OCI-LY7 (cell line): Measurements from ENCODE around the gene RHBDF1. TPM values are rescaled to one million over a fixed set of nuclear protein-coding genes. Genes with fewer than 3 reads are reported as not detected.

Experiments used
- BruUV-seq: library from RNA; stranded (reverse); fragments of 400-500 nt; replicated peaks from 2 replicates; lab custom pipeline; 2021; lab: Mats Ljungman, UMichigan
- CTCF ChIA-PET: fragments of 300-600 bp; sonication (Branson Sonifier 250); formaldehyde crosslinking; loops from one replicate; lab custom pipeline; 2022; ENCODE audit warnings: antibody characterized with exemption; ENCODE audit not compliant: unreplicated experiment; lab: Charles Lee
- POLR2A ChIA-PET: fragments of 300-600 bp; sonication (Branson Sonifier 250); formaldehyde crosslinking; loops from one replicate; lab custom pipeline; 2022; ENCODE audit warnings: antibody characterized with exemption; lab: Charles Lee
- DNase-seq: peaks from one replicate; pipeline ENCODE4 v3.0.0-alpha.2; 2015; ENCODE audit warnings: low spot score
- H2AFZ ChIP-seq: fragments of 200-600 bp; sonication (generic), shearing (Covaris generic); 2 replicates; pipeline ENCODE4 v1.6.1; 2014; ENCODE audit warnings: mild to moderate bottlenecking, antibody characterized with exemption, low read length, moderate library complexity
- H3K27ac ChIP-seq: fragments of 200-600 bp; sonication (generic); 2 replicates; pipeline ENCODE4 v1.5.1; 2014; ENCODE audit warnings: mixed run types, low read depth, mild to moderate bottlenecking, moderate library complexity, low read length, inconsistent platforms; ENCODE audit not compliant: poor library complexity, severe bottlenecking
- H3K36me3 ChIP-seq: fragments of 200-600 bp; sonication (generic); 2 replicates; pipeline ENCODE4 v1.6.1; 2014; ENCODE audit warnings: mild to moderate bottlenecking, antibody characterized with exemption, low read length, moderate library complexity, mixed read lengths; ENCODE audit not compliant: insufficient read depth
- H3K4me1 ChIP-seq: fragments of 200-600 bp; sonication (generic); 2 replicates; pipeline ENCODE4 v1.5.1; 2014; ENCODE audit warnings: mild to moderate bottlenecking, low read length; ENCODE audit not compliant: insufficient read depth, poor library complexity, severe bottlenecking
- H3K4me2 ChIP-seq: fragments of 200-600 bp; sonication (generic); 2 replicates; pipeline ENCODE4 v1.6.1; 2014; ENCODE audit warnings: mild to moderate bottlenecking, low read length
- H3K4me3 ChIP-seq: fragments of 200-600 bp; sonication (generic); 2 replicates; pipeline ENCODE4 v1.5.1; 2014; ENCODE audit warnings: mild to moderate bottlenecking, low read depth, low read length; ENCODE audit not compliant: poor library complexity, severe bottlenecking
- H3K79me2 ChIP-seq: fragments of 200-600 bp; sonication (generic); 2 replicates; pipeline ENCODE4 v1.6.1; 2016; ENCODE audit warnings: low read depth, mild to moderate bottlenecking, low read length, moderate library complexity, mixed read lengths; ENCODE audit not compliant: insufficient read depth
- H3K9me2 ChIP-seq: fragments of 200-600 bp; sonication (generic); 2 replicates; pipeline ENCODE4 v1.6.1; 2016; ENCODE audit warnings: mild to moderate bottlenecking, low read length, mixed read lengths; ENCODE audit not compliant: insufficient read depth
- H3K9me3 ChIP-seq: fragments of 200-600 bp; sonication (generic); 2 replicates; pipeline ENCODE4 v1.6.1; 2014; ENCODE audit warnings: mild to moderate bottlenecking, mixed run types, low read length, mixed read lengths
- H4K20me1 ChIP-seq: fragments of 200-600 bp; sonication (generic); 2 replicates; pipeline ENCODE4 v1.6.1; 2014; ENCODE audit warnings: mild to moderate bottlenecking, antibody characterized with exemption, low read length, moderate library complexity, mixed read lengths; ENCODE audit not compliant: insufficient read depth
- EZH2phosphoT487 ChIP-seq: fragments of 200-600 bp; sonication (generic); IDR thresholded peaks from 2 replicates; pipeline ENCODE4 v1.6.1; 2018; ENCODE audit warnings: low read depth, borderline replicate concordance, mild to moderate bottlenecking, mixed run types, antibody characterized with exemption, low read length, moderate library complexity, mixed read lengths
- intact Hi-C: fragments of 100-400 bp; cut with micrococcal nuclease; formaldehyde crosslinking; loops from one replicate; pipeline ENCODE4 v1.10.0; 2022; ENCODE audit not compliant: unreplicated experiment
- total RNA-seq, 2 experiments: library from RNA; depleted of rRNA in 1 of 2; stranded (reverse); fragments of >200 nt in 1 of 2; shearing (Covaris generic) in 1 of 2; gene quantifications; 2 replicates each; pipeline ENCODE4 v1.2.3, GENCODE V29; 2014 to 2022
- TF ChIP-seq, protein P1 (sequence below): fragments of 200-600 bp; sonication (generic); conservative IDR thresholded peaks from 2 replicates; pipeline ENCODE4 v1.5.1; 2014; ENCODE audit warnings: mild to moderate bottlenecking, antibody characterized with exemption, low read length, moderate library complexity, mixed read lengths

The RHBDF1 gene
- total RNA-seq, 2 experiments from 2014 or later, result 0.13 to 0.68 TPM

DNA sequence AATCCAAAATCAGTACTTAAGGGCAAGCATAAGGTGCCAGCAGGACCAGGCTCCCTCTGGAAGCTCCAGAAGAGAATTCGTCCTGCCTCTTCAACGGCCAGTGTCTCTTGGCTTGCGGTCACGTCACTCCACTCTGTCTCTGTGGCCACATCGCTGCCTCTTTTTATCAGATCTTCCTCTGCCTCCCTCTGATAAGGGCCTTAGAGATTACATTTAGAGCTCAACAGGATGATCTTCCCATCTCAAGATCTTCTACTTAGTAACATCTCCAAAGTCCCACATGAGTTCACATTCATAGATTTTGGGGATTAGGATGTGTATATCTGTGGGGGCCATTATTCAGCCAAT lies 22.5 kb upstream of the RHBDF1 start:
- Histone ChIP-seq H2AFZ (no peak overlapping the region), H3K4me1 (no peaks in the 10 kb centered on the region), H3K36me3 (peaks cover 29% of the 10 kb centered on the region), H3K79me2 (no peaks in the 10 kb centered on the region), H3K4me3 (no peak overlapping the region), H4K20me1 (no peaks in the 10 kb centered on the region), H3K9me3 (no peaks in the 10 kb centered on the region), H3K9me2 (no peaks in the 10 kb centered on the region), H3K27ac (no peak overlapping the region), H3K4me2 (no peak overlapping the region)
- POLR2A ChIA-PET, result no interaction called here
- intact Hi-C loops, result no loop called here
- no TSS peak for BruUV-seq
- no peak for DNase-seq
- CTCF ChIA-PET, result no interaction called here
- no peak for TF ChIP-seq EZH2phosphoT487
- TF ChIP-seq, protein P1, sequence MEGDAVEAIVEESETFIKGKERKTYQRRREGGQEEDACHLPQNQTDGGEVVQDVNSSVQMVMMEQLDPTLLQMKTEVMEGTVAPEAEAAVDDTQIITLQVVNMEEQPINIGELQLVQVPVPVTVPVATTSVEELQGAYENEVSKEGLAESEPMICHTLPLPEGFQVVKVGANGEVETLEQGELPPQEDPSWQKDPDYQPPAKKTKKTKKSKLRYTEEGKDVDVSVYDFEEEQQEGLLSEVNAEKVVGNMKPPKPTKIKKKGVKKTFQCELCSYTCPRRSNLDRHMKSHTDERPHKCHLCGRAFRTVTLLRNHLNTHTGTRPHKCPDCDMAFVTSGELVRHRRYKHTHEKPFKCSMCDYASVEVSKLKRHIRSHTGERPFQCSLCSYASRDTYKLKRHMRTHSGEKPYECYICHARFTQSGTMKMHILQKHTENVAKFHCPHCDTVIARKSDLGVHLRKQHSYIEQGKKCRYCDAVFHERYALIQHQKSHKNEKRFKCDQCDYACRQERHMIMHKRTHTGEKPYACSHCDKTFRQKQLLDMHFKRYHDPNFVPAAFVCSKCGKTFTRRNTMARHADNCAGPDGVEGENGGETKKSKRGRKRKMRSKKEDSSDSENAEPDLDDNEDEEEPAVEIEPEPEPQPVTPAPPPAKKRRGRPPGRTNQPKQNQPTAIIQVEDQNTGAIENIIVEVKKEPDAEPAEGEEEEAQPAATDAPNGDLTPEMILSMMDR, result no peak

DNA sequence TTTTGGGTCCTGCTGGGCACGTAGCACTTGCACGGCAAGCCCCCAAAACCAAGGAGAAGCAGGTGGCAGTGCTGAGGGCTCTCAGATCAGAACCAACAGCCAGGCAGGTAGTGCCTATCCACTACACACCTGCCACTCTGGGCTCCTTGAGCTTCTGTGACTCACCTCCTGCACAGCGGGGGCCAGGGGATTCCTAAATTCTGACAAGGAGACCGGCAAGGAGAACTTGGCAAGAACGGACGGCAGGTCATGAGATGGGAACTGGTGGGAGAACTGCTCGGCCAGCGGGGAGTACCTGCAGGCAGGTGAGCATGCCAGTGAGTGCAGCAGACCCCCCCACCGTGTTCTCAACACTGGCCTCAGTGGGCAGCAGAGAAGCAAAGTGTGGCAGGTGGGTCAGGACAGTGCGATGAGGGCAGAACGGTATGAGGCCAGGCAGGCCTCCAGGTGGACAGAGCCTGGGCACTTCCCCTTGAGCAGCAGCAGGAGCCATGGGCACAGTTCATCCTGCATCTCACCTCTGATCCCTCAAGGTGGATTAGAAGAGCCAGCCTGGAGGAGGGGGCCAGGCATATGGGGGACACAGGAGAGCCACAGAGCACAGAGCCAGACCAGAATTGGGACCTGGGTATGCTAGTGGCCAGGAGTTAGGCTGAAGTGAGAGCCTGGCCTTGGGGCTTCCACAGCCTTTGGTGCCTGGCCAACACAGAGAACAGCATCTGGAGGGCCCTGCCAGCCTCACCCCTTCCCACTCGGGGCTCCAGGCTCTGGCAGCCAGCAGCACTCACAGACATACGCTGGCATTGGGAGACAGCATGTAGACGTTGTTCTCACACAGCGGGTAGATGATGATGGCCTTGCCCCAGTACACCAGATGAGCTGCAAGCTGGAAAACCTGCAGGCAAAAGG lies 20.3 kb upstream of the RHBDF1 start:
- peaks cover 40% of the 10 kb centered on the region for H3K36me3 ChIP-seq

More for the DNA sequence above, 20.3 kb upstream of the RHBDF1 start:
- TF ChIP-seq, protein P1, result no peak
- no peak for TF ChIP-seq EZH2phosphoT487
- CTCF ChIA-PET, result no interaction called here
- no peak for DNase-seq
- Histone ChIP-seq H3K79me2 (no peaks in the 10 kb centered on the region), H4K20me1 (no peaks in the 10 kb centered on the region), H3K27ac (no peak overlapping the region), H3K9me2 (no peaks in the 10 kb centered on the region), H3K4me2 (no peak overlapping the region), H3K4me3 (no peak overlapping the region), H2AFZ (no peak overlapping the region), H3K4me1 (no peaks in the 10 kb centered on the region), H3K9me3 (no peaks in the 10 kb centered on the region)
- intact Hi-C loops, result no loop called here
- BruUV-seq, result no TSS peak
- POLR2A ChIA-PET, result no interaction called here
